LNCaP clone FGC (cell line): Measurements from ENCODE around the gene PCDH9.

ENCODE experiments used
- DNase-seq: peaks from one replicate; pipeline ENCODE4 v3.0.0-alpha.2; 2011; ENCODE audit warnings: low read depth
- H3K4me3 ChIP-seq: 2 replicates; pipeline ENCODE4 v1.5.1; 2011; ENCODE audit warnings: mild to moderate bottlenecking, low read depth, low read length, control low read depth
- CTCF ChIP-seq: IDR thresholded peaks from 2 replicates; pipeline ENCODE4 v1.5.1; 2012; ENCODE audit warnings: mild to moderate bottlenecking; ENCODE audit not compliant: control insufficient read depth, insufficient read depth; ENCODE audit errors: extremely low read depth

PCDH9 gene

GRCh38 chr13:66482836-66483235 is 747.3 kb downstream of the PCDH9 start:
- TF ChIP-seq CTCF, result no peak
- no peak for DNase-seq
- H3K4me3 ChIP-seq, result no peak overlapping the region

- TF ChIP-seq CTCF, result no peak
- DNase-seq, result no peak
- H3K4me3 ChIP-seq, result no peak overlapping the region
These were observed 752.3 kb downstream of the PCDH9 start for GRCh38 chr13:66477816-66478215.

GRCh38 chr13:66475061-66475460 is 755.1 kb downstream of the PCDH9 start:
- no peak overlapping the region for H3K4me3 ChIP-seq
- DNase-seq, result no peak

GRCh38 chr13:66469745-66470144 is 760.4 kb downstream of the PCDH9 start:
- no peak overlapping the region for H3K4me3 ChIP-seq
- no peak for DNase-seq
- no peak for TF ChIP-seq CTCF

More at GRCh38 chr13:66475061-66475460, 755.1 kb downstream of the PCDH9 start:
- TF ChIP-seq CTCF, result no peak

- DNase-seq, result no peak
- TF ChIP-seq CTCF, result no peak
These were observed 761.5 kb downstream of the PCDH9 start for GRCh38 chr13:66468656-66469055.

GRCh38 chr13:66462187-66462586 is 767.9 kb downstream of the PCDH9 start:
- TF ChIP-seq CTCF, result no peak
- no peak for DNase-seq
- no peak overlapping the region for H3K4me3 ChIP-seq

More at GRCh38 chr13:66468656-66469055, 761.5 kb downstream of the PCDH9 start:
- no peak overlapping the region for H3K4me3 ChIP-seq

GRCh38 chr13:66461021-66461420 is 769.1 kb downstream of the PCDH9 start:
- DNase-seq, result no peak
- no peak overlapping the region for H3K4me3 ChIP-seq
- TF ChIP-seq CTCF, result no peak
